HuH-7 (cell line): Measurements from ENCODE around the gene IRF6.

ENCODE experiments used
- DNase-seq: peaks from one replicate; pipeline ENCODE4 v3.0.0; 2011; ENCODE audit warnings: low spot score

Gene IRF6

GRCh38 chr1:209759829-209760359 lies 46.0 kb downstream of the IRF6 start:
- DNase-seq: no peak

GRCh38 chr1:209758400-209758799 lies 47.5 kb downstream of the IRF6 start:
- no peak for DNase-seq

GRCh38 chr1:209756615-209757445 lies 49.1 kb downstream of the IRF6 start:
- no peak for DNase-seq

GRCh38 chr1:209755926-209756614 lies 49.9 kb downstream of the IRF6 start, which contains the start of gene TRAF3IP3:
TSS of gene TRAF3IP3 (plus strand) at chr1:209756053. CDS start at chr1:209760040, 3,987 bp downstream.
- DNase-seq: no peak

- DNase-seq: no peak
These were observed 50.7 kb downstream of the IRF6 start for GRCh38 chr1:209755256-209755655.

- DNase-seq: no peak
These were observed 53.1 kb downstream of the IRF6 start for GRCh38 chr1:209752890-209753289.

- DNase-seq: no peak
These were observed 54.2 kb downstream of the IRF6 start for GRCh38 chr1:209751627-209752231.

- DNase-seq: no peak
These were observed 56.1 kb downstream of the IRF6 start for GRCh38 chr1:209749670-209750323.

- no peak for DNase-seq
These were observed 56.7 kb downstream of the IRF6 start for GRCh38 chr1:209749205-209749604.

GRCh38 chr1:209748620-209749019 lies 57.3 kb downstream of the IRF6 start:
- DNase-seq: no peak

GRCh38 chr1:209747580-209748262 lies 58.2 kb downstream of the IRF6 start:
- DNase-seq: peak; percentile 79

- no peak for DNase-seq
These were observed 59.3 kb downstream of the IRF6 start for GRCh38 chr1:209746451-209747165.

GRCh38 chr1:209743145-209743482 lies 62.8 kb downstream of the IRF6 start:
- DNase-seq: no peak

GRCh38 chr1:209742409-209743144 lies 63.4 kb downstream of the IRF6 start:
- DNase-seq: no peak

GRCh38 chr1:209741889-209742288 lies 64.1 kb downstream of the IRF6 start:
- DNase-seq: no peak

GRCh38 chr1:209741193-209741592 lies 64.7 kb downstream of the IRF6 start:
- no peak for DNase-seq

GRCh38 chr1:209738270-209738669 lies 67.7 kb downstream of the IRF6 start:
- DNase-seq: no peak

- DNase-seq: no peak
These were observed 68.8 kb downstream of the IRF6 start for GRCh38 chr1:209737118-209737505.

- no peak for DNase-seq
These were observed 69.3 kb downstream of the IRF6 start for GRCh38 chr1:209736490-209737117.
